GM19035 (cell line): ENCODE data around the gene FPGT.
"Not testable (repeated sequence)": the region's sequence is repeated elsewhere in the genome, so short reads cannot be mapped to it uniquely, and the experiment has no call there.

Source experiments
- ATAC-seq: cut with Tn5 transposase; IDR thresholded peaks from one replicate; pipeline ENCODE4 v1.9.1; 2021; ENCODE audit not compliant: unreplicated experiment

FPGT gene

DNA sequence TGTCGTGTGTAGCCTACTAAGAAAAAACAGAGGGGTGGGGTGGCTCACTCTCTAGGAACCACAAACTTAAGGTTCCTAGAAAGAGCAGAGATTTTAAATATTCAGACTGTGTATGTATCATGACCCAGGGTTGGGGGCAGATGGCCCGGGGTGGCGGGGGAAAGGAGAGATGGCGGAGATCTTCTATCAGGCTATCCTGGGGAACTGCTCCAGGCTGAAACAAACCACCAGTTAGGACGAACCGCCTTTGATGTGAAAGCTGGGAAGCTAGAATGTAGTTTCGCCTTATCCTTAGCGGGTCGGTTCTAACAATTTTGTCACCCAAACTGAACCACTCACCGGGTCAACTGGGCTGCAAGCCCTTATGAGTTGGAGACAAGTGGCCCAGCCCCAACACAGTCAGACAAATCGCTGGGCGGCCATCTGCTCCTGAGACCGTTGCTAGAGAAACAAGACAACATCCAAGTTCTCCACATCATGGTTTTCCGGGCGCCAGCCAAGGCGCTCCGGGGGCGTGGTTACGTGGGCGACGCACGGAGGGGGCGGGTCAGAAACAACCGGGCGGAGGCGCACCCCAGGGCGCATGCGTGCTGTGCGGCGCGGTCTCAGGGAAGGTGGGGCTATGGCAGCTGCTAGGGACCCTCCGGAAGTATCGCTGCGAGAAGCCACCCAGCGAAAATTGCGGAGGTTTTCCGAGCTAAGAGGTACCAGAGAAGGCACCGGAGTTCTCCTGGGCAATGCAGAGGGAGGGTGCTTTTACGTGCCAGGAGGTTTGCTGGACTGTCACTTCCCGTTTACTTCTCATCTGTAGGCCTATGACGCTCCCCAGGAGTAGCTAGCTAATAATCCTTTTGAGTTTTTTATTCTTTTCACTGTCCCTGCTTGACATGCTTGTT, at the start of gene FPGT, which contains the start of gene LRRIQ3:
Gene FPGT (plus strand): TSS at position 586 of the 896 bp plus-strand sequence. CDS start 37 bp downstream, at position 623.
Gene LRRIQ3 (minus strand): TSS at position 520 of the 896 bp plus-strand sequence. CDS start 14,492 bp downstream, outside the sequence.
- peak; percentile 95 for ATAC-seq

DNA sequence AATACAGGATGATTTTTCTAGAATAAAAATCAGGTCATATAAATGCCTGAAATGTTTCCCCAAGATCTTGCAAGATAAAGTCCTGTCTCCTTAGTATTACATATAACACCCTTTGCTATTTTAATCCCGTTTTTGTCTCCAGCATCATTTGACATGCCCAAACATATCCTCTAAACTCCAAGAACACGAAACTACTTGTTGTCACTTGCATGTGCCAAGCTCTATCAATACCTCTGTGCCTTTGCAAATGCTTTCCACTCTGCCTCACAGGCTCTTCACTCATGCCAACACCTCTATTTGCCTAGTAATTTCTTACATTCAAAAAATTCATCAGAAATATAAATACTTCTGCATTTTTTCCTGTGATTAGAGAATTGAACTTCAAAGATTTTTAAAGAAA, 38.0 kb upstream of the FPGT start:
- no peak for ATAC-seq

DNA sequence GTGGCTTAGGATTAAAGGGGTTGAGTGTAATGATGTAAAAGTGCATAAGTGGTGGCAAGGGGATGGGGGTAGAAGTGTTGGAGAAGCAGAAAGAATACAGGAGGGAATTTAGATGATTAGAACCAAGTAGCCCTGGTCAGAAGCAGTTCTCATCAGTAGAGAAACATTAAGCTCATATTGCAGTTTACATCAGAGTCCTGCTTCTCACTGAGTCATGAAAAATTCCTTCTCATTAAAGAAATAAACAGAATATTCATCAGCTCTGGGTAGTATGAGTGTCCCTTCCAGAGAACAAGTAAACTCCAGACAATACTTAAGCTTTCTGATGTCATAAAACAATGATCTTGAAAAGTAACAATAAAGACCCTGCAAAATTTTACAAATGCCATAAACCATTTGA, 36.5 kb upstream of the FPGT start:
- no peak for ATAC-seq

DNA sequence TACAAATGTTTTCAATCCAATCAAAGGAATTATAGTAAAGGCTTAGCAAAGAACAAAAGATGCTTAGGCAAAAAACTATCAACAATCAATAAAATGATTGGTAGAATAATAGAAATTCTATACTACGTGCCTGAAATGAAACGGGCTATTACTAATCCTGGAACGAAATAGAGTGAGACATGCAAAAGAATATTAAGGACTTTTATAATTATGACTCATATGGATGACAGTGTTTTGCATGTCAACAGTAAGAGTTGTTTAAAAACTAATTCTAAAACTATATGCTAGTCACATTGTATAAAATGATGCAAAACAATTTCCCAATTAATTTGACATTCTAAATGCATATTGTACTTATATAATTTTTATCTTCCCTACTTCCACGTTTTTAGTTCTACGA, 35.7 kb upstream of the FPGT start:
- no peak for ATAC-seq

DNA sequence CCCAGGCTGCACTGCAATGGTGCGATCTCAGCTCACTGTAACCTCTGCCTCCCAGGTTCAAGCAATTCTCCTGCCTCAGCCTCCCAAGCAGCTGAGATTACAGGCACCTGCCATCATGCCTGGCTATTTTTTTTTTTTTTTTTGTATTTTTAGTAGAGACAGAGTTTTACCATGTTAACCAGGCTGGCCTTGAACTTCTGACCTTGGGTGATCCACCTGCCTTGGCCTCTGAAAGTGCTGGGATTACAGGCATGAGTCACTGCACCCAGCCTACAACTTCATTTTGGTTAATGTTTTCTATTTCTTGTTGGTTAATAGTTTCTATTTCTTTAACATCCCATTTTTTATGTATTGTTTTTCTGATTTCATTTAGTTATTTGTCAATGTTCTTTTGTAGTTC, 23.6 kb upstream of the FPGT start:
- ATAC-seq: not testable (repeated sequence)

DNA sequence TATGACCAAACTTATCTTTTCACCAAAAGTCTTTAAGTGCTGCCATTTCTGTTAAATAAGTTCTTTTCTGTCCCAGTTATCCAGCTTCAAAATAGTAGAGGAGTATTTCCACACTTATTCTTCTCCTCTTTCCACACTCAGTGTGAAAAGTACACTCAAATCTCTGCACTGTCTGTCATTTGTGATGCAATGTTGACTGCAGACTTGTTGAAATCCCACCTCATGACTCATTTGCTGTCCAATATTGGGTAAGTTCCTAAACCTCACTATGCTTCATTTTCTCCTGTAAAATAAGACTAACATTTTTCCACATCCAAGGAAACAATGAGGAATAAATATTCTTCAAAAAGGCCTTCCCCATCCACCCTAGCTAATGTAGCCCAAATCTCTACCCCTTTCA, 17.6 kb upstream of the FPGT start:
- ATAC-seq: no peak

DNA sequence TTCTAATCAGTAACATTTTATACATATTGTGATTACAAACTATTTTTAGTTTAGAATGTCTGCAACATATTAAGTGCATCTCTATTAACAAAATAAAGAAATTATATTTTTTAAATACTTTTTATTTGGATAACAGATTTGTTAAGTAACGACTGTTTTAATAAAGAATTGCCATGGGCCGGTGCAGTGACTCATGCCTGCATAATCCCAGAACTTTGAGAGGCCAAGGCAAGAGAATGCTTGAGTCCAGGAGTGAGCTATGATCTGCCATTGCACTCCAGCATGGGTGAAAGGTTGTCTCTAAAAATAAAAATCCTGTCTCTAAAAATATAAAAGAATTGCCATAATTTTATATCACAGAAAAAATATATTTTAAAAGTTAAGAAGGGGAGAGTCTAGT, 4.1 kb upstream of the FPGT start:
- no peak for ATAC-seq

DNA sequence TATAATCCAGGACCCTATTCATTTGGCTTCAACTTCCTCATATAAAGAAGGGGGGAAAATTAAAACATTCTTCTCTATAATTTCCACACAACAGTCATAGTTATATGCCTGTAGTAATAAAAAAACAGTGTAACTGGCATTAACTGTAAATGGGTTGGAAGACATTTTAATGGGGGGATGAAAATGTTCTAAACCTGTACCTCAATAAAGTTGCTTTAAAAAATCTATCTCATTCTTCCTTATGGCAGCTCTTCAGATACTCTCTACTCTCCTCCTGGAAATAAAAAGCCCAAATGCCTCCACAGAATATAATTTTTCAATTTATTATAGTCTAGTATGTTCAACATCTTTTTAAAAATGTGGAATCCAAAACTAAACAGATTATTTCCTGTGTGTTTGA, 2.7 kb upstream of the FPGT start:
- ATAC-seq: no peak

DNA sequence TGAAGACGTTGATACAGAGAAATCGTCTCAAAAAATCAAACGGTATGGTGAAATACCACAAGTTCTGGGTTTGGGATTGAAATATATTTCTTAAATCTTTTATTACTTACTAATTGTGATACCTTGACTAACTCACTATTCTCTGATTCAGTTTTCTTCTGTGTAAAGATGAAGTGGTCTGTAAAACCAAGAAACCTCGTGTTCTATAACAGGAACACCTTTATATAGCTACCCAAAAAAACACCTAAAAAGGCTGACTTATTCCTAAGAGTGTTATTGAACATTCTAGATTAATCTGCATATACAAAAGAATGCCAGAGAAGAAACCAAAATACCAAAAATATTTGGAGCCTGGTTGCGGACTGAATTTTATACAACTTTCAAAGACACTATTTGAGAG, 787 bp upstream of the FPGT start:
- no peak for ATAC-seq

DNA sequence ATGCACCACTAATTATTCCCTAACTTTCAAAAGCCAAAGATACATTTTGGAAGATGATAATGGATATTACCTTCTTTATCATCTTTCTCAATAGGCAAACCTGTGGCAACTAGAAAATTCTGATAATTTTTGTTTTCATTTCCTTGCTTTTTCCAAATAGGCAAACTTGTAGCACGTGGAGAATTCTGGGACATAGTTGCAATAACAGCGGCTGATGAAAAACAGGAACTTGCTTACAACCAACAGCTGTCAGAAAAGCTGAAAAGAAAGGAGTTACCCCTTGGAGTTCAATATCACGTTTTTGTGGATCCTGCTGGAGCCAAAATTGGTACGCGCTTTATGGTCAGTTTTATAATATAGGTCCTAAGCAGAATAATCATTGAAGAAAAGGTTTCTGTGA, 1.5 kb downstream of the FPGT start:
- no peak for ATAC-seq

DNA sequence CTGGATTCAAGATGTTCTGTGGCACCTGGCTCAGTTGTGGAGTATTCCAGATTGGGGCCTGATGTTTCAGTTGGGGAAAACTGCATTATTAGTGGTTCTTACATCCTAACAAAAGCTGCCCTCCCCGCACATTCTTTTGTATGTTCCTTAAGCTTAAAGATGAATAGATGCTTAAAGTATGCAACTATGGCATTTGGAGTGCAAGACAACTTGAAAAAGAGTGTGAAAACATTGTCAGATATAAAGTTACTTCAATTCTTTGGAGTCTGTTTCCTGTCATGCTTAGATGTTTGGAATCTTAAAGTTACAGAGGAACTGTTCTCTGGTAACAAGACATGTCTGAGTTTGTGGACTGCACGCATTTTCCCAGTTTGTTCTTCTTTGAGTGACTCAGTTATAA, 7.2 kb downstream of the FPGT start:
- no peak for ATAC-seq

DNA sequence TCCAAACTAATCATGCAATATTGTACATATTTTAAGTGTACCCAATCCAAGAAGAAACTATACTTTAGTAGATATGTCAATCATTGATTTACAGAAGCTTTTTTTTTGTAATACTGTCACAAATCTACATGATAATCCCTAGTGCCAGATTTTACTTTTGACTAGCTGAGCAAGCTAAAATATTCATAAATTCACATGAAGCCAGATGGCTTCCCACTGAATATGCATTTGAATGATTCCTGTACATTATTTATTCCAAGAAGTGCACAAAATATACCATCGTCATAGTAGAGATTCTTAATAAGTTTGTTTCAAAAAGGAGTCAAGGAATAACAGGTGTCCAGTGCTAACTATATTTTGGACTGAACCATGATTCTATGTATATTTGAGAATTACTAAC, 17.2 kb downstream of the FPGT start:
- ATAC-seq: no peak

DNA sequence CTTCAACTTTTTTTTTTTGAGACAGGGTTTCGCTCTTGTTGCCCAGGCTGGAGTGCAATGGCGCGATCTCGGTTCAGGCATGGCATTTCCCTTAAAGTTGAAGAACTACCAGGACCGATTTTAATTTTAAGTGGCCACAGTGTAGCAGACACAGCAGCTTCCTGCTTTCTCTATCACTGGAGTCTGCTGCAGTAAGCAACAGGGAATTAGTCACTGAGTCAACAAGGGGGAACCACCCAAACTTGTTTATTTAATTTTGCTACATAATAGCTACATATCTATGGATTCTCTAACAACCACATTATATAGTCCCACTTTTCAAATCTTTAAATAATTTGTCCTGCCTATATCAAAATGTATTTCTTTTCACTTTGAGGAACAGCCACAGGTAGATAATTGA, 24.7 kb downstream of the FPGT start:
- no peak for ATAC-seq

DNA sequence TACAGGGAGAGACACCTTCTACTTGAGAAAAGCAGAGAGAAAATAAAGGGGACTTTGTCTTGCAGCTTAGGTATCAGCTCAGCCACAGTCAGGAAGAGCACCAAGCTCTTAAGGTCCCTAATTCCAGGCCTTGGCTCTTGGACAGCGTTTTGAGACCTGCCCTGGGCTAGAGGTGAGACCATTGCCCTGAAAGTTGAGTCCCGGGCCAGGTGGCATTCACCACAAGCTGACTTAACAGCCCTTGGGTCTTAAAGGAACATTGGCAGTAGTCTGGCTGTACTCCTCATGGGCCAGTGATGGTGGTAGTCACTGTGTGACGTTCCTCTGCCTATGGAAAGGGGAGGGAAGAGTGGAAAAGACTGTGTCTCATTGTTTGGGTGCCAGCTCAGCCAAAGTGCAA, 25.4 kb downstream of the FPGT start:
- no peak for ATAC-seq

DNA sequence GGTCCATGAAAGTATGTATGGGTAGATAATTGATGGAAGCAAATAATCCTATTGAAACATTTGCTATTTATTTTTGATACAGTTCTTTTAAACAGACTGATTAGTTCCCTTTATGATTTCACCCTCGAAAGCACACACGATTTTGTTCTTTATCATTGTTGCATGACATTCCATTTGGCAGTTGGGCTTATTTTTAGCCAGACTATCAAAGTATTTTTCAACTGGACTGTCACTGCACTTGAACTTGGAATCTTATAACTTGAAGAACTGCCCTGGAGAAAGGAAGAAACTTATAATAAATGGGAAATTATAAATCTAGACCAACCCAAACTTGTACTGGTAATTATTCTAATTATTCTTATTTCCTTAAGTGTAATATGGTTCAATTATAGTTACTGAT, 37.1 kb downstream of the FPGT start, which contains the start of gene TNNI3K:
Gene TNNI3K (plus strand): TSS at position 235 of the 400 bp plus-strand sequence. CDS start 65 bp downstream, at position 300.
- no peak for ATAC-seq

DNA sequence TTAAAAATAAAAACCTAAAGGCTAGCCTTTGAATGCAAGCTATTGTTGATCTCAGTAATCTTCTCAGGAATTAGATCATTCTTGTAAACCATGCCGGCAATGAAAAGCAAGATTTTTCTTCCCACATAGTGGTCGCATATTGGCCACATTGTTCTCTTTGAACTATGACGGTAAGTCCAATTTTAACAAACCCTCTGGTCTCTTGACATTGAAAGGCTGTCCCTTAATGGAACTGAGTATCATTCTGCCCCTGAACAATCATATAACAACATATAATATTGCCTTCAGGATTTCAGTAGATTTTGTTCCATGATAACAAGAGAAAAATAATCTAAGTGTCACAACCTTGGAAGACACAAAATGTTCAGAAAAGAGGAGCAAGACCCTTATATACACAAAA, 38.4 kb downstream of the FPGT start:
- no peak for ATAC-seq

DNA sequence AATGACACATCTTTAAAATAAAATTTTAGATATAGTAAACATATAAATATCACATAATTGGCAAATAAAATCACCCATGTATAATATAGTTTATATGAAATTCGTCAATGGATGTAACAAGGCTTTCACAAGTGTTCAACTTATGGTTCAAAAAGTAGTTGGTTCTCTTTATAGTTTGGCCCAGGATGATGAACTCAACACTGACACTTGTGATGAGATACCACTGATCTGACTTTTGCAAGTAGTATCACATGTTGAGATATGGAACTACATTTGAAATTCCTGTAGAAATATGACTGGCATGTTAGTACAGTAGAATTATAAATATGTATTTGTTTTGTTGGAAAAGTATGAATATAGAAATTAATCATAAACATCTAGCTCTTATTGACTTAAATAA, 39.0 kb downstream of the FPGT start:
- no peak for ATAC-seq

DNA sequence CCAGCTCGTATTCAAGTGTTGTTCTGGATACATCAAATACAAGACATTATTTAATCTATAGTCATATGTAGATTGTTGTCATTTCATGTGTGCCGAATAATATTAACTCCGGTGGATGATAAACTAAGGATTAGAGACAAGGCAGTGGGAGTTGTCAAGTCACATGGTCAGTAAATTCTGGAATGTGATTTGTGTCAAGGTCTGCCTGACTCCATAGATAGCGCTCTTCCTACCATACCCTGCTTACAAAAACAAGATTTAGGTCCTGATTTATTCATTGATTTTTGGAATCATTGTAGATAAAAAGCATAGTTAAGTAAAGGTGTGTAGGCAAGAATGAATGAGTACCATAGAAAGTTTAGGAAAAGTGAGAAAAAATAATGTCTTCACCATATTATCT, 39.7 kb downstream of the FPGT start:
- no peak for ATAC-seq

DNA sequence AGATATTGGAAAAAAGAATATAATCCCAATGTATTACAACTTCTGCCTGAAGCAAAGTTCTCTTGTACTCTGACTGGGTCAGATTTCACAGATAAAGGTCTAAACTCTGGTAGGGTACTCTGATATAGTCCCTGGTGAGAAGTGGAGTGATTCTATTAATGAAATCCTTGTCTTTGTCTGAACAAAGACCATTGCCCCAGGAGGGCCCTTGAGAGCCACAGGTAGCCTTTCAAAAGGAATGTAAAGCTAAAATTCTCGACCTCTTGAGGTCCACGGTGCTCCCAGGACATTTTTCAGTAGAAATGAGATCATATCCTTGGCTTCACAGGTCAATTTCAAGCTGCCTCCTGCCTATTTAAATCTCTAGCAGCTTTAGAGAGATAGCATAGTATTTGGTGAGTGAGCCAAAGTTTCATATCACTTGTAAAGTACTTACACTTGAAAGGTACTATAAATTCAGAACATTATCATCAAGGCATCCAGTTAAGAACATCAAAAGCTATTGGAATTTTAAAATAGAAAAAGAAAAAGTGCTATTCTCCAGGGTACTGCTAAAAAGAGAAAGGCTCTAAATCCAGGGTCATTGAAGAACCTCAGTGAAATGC, 47.2 kb downstream of the FPGT start:
- no peak for ATAC-seq

DNA sequence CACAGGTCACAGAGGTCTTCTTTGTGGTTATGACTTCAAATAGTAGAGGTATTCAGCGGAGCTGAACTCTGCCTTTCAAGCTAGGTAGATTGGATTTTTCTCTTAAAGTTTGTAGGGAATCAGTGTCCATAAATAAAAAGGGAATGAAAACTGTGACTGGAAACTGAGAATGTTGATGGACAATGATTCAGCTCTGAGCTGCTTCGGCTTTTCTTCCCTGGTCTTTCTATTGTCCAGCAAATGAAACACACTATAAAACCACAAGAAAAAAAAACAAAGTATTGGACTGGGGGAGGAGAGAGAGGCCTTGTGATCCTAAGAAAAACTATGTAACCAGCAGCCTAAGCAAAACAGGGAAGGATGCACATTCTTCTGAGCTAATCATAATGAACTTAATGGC, 48.3 kb downstream of the FPGT start:
- ATAC-seq: no peak

DNA sequence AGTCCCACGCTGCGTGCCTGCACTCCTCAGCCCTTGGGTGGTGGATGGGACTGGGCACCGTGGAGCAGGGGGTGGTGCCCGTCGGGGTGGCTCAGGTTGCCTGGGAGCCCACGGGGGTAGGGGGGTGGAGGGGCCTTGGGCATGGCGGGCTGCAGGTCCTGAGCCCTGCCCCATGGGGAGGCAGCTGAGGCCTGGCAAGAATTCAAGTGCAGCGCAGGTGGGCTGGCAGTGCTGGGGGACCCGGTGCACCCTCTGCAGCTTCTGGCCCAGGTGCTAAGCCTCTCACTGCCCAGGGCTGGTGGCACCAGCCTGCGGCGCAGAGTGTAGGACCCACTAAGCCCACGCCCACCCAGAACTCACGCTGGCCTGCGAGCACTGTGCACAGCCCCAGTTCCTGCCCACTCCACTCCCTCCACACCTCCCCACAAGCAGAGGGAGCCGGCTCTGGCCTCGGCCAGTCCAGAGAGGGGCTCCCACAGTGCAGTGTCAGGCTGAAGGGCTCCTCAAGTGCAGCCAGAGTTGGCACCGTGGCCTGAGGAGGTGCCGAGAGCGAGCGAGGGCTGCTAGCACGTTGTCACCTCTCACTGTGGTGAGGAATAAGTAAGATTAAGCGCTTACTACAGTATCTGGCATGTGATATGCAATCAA, 50.0 kb downstream of the FPGT start:
- no peak for ATAC-seq
